ENCODE data around the gene TRIM46. TPM values are rescaled to one million over a fixed set of nuclear protein-coding genes. Genes with fewer than 3 reads are reported as not detected.

The TRIM46 gene
- total RNA-seq, 1 experiment from 2014 or later, result 4.1 TPM

DNA sequence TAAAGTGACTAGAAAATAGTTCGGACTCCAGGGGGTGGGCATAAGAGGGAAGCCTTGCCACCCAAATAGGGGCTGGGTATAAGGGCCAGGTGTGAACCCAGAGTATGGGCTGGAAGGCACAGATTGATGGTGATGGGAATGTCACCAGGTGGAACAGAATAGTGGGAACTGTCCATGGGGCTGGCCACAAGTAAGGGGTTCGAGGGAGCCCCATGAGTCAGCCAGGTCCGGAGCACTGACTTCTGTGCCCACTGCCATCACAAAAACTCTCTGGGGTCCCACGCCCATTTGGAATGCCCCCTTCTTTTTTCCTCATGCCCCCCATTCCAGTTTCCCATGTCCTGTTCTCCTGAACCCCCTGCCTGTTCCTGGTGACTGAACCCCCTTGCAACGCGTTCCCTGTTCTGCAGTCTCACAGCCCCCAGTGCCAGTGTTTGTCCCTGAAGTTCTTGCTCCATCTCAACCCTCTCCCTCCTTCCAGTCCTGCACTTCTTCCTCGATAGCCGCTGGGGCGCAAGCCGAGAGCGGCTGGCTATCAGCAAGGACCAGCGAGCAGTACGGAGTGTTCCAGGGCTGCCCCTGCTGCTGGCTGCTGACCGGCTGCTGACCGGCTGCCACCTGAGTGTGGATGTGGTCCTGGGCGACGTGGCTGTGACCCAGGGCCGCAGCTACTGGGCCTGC is 7.9 kb downstream of the TRIM46 start:
- no peak overlapping the region for H3K4me2 ChIP-seq (ENCODE audit: low read length)
- H3K4me3 ChIP-seq (ENCODE audit: low read length), result no peak overlapping the region
- H3K36me3 ChIP-seq (ENCODE audit: low read depth, low read length), result no peaks in the 10 kb centered on the region; the same call in 1 of the 2 replicates
- TF ChIP-seq, protein P1, sequence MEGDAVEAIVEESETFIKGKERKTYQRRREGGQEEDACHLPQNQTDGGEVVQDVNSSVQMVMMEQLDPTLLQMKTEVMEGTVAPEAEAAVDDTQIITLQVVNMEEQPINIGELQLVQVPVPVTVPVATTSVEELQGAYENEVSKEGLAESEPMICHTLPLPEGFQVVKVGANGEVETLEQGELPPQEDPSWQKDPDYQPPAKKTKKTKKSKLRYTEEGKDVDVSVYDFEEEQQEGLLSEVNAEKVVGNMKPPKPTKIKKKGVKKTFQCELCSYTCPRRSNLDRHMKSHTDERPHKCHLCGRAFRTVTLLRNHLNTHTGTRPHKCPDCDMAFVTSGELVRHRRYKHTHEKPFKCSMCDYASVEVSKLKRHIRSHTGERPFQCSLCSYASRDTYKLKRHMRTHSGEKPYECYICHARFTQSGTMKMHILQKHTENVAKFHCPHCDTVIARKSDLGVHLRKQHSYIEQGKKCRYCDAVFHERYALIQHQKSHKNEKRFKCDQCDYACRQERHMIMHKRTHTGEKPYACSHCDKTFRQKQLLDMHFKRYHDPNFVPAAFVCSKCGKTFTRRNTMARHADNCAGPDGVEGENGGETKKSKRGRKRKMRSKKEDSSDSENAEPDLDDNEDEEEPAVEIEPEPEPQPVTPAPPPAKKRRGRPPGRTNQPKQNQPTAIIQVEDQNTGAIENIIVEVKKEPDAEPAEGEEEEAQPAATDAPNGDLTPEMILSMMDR (conservative IDR thresholded peaks at IDR 0.05; ENCODE audit: low read depth, low read length), result no peak
- TF ChIP-seq EZH2 (IDR thresholded peaks at IDR 0.05; ENCODE audit: low read length, unreplicated experiment) (no peak), EZH2phosphoT487 (IDR thresholded peaks at IDR 0.05; ENCODE audit: borderline replicate concordance, low read length) (no peak)
- ChIA-PET CTCF (no interaction called here), POLR2A (ENCODE audit: unreplicated experiment) (no interaction called here)
- H3K4me1 ChIP-seq (ENCODE audit: insufficient read depth, low read length), result peaks cover 13% of the 10 kb centered on the region
- H3K9me3 ChIP-seq (ENCODE audit: low read length), result no peaks in the 10 kb centered on the region
- no peak overlapping the region for H3K9ac ChIP-seq (ENCODE audit: low read length)
- no peaks in the 10 kb centered on the region for H3K27me3 ChIP-seq (ENCODE audit: low read length)
- no peak overlapping the region for H3K27ac ChIP-seq (ENCODE audit: low read length)
- H2AFZ ChIP-seq (ENCODE audit: low read length), result no peak overlapping the region
- BruUV-seq (replicated peaks), result no TSS peak
- H3K79me2 ChIP-seq (ENCODE audit: low read length), result no peaks in the 10 kb centered on the region
- H3F3A ChIP-seq (ENCODE audit: low read length, unreplicated experiment), result peaks cover 3% of the 10 kb centered on the region
- H4K20me1 ChIP-seq (ENCODE audit: low read length), result no peaks in the 10 kb centered on the region
- no peaks in the 10 kb centered on the region for H3K9me2 ChIP-seq (replicated peaks; ENCODE audit: low read length)
- DNase-seq (no peak), ATAC-seq (no peak)
- intact Hi-C loops (cut with micrococcal nuclease), result no loop called here

DNA sequence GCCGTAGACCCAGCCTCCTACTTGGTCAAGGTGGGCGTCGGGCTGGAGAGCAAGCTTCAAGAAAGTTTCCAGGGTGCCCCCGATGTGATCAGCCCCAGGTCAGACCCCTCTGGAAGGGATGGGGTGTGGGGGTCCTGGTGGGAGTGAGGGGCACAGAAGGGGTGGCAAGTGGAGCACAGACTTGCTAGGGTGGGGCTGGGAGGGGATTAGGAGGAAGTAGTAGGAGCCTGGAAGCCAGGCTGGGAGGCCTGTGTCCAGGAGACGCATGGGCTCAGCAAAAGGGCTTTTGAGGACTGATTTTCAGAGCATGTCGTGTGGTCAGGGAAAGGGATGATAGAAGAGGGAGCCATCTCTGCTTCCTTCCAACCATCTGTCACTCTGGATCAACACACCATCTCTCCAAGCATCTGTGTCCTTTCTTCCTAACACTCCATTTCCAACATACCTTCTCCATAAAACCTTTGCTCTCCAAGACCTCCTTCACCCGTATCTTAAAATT is 8.5 kb downstream of the TRIM46 start:
- Histone ChIP-seq H3K4me1 (ENCODE audit: insufficient read depth, low read length) (peaks cover 8% of the 10 kb centered on the region), H3K4me2 (ENCODE audit: low read length) (no peak overlapping the region), H3K27me3 (ENCODE audit: low read length) (no peaks in the 10 kb centered on the region), H3K9ac (ENCODE audit: low read length) (no peak overlapping the region), H3F3A (ENCODE audit: low read length, unreplicated experiment) (peaks cover 3% of the 10 kb centered on the region), H3K79me2 (ENCODE audit: low read length) (no peaks in the 10 kb centered on the region), H3K9me3 (ENCODE audit: low read length) (no peaks in the 10 kb centered on the region), H3K4me3 (ENCODE audit: low read length) (no peak overlapping the region), H3K27ac (ENCODE audit: low read length) (no peak overlapping the region), H3K36me3 (ENCODE audit: low read depth, low read length) (no peaks in the 10 kb centered on the region; the same call in 1 of the 2 replicates), H2AFZ (ENCODE audit: low read length) (no peak overlapping the region), H3K9me2 (replicated peaks; ENCODE audit: low read length) (no peaks in the 10 kb centered on the region), H4K20me1 (ENCODE audit: low read length) (no peaks in the 10 kb centered on the region)
- no TSS peak for BruUV-seq (replicated peaks)
- ChIA-PET POLR2A (ENCODE audit: unreplicated experiment) (no interaction called here), CTCF (no interaction called here)
- intact Hi-C loops (cut with micrococcal nuclease), result no loop called here
- no peak for ATAC-seq
- TF ChIP-seq, protein P1 (conservative IDR thresholded peaks at IDR 0.05; ENCODE audit: low read depth, low read length), result no peak
- TF ChIP-seq EZH2 (IDR thresholded peaks at IDR 0.05; ENCODE audit: low read length, unreplicated experiment) (no peak), EZH2phosphoT487 (IDR thresholded peaks at IDR 0.05; ENCODE audit: borderline replicate concordance, low read length) (no peak)
- DNase-seq, result no peak

DNA sequence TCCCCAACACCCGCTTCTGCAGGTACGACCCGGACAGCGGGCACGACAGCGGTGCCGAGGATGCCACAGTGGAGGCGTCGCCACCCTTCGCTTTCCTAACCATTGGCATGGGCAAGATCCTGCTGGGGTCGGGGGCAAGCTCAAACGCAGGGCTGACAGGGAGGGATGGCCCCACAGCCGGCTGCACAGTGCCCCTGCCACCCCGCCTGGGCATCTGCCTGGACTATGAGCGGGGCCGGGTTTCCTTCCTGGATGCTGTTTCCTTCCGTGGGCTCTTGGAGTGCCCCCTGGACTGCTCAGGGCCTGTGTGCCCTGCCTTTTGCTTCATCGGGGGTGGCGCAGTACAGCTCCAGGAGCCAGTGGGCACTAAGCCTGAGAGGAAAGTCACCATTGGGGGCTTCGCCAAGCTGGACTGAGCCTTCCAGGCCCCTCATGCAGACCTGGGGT is 10.1 kb downstream of the TRIM46 start:
- intact Hi-C loops (cut with micrococcal nuclease), result no loop called here
- Histone ChIP-seq H3K4me1 (ENCODE audit: insufficient read depth, low read length) (no peaks in the 10 kb centered on the region), H3K36me3 (ENCODE audit: low read depth, low read length) (no peaks in the 10 kb centered on the region; the same call in 1 of the 2 replicates), H2AFZ (ENCODE audit: low read length) (no peak overlapping the region), H3K4me3 (ENCODE audit: low read length) (no peak overlapping the region), H4K20me1 (ENCODE audit: low read length) (no peaks in the 10 kb centered on the region), H3K9me3 (ENCODE audit: low read length) (no peaks in the 10 kb centered on the region), H3K9me2 (replicated peaks; ENCODE audit: low read length) (no peaks in the 10 kb centered on the region), H3K9ac (ENCODE audit: low read length) (no peak overlapping the region), H3F3A (ENCODE audit: low read length, unreplicated experiment) (peaks cover 3% of the 10 kb centered on the region), H3K27me3 (ENCODE audit: low read length) (no peaks in the 10 kb centered on the region), H3K27ac (ENCODE audit: low read length) (no peak overlapping the region), H3K4me2 (ENCODE audit: low read length) (no peak overlapping the region), H3K79me2 (ENCODE audit: low read length) (no peaks in the 10 kb centered on the region)
- ChIA-PET POLR2A (ENCODE audit: unreplicated experiment) (no interaction called here), CTCF (no interaction called here)
- TF ChIP-seq EZH2phosphoT487 (IDR thresholded peaks at IDR 0.05; ENCODE audit: borderline replicate concordance, low read length), result no peak
- TF ChIP-seq EZH2 (IDR thresholded peaks at IDR 0.05; ENCODE audit: low read length, unreplicated experiment), result no peak
- TF ChIP-seq, protein P1 (conservative IDR thresholded peaks at IDR 0.05; ENCODE audit: low read depth, low read length), result no peak
- ATAC-seq (no peak), DNase-seq (no peak)
- BruUV-seq (replicated peaks), result no TSS peak

All from PC-3 (cell line).